MG63 (cell line): ENCODE results near the gene OR2A42. TPM values are rescaled to one million over a fixed set of nuclear protein-coding genes. Genes with fewer than 3 reads are reported as not detected.
"Not testable (repeated sequence)": the region's sequence is repeated elsewhere in the genome, so short reads cannot be mapped to it uniquely, and the experiment has no call there.

Experiments
- DNase-seq: peaks from one replicate; pipeline ENCODE4 v3.0.0-alpha.2; 2020
- H3K27me3 ChIP-seq: fragments of 250-450 bp; sonication (Bioruptor Pico); 2 replicates; pipeline ENCODE4 v1.5.1; 2020; ENCODE audit warnings: mild to moderate bottlenecking, moderate library complexity
- H3K36me3 ChIP-seq: fragments of 250-450 bp; sonication (Bioruptor Pico); 2 replicates; pipeline ENCODE4 v1.5.1; 2020; ENCODE audit warnings: mild to moderate bottlenecking, moderate library complexity
- H3K4me3 ChIP-seq: fragments of 250-450 bp; sonication (Bioruptor Pico); 2 replicates; pipeline ENCODE4 v1.5.1; 2020; ENCODE audit warnings: mild to moderate bottlenecking, moderate library complexity
- H3K9me3 ChIP-seq: fragments of 250-450 bp; sonication (Bioruptor Pico); 2 replicates; pipeline ENCODE4 v1.5.1; 2020; ENCODE audit warnings: mild to moderate bottlenecking, moderate library complexity
- total RNA-seq: library from RNA; depleted of rRNA; stranded (reverse); fragments of >200 nt; shearing (Covaris generic); gene quantifications from 2 replicates; pipeline ENCODE4 v1.2.3, GENCODE V29; 2014; ENCODE audit warnings: low replicate concordance; rRNA removed

The OR2A42 gene, protein sequence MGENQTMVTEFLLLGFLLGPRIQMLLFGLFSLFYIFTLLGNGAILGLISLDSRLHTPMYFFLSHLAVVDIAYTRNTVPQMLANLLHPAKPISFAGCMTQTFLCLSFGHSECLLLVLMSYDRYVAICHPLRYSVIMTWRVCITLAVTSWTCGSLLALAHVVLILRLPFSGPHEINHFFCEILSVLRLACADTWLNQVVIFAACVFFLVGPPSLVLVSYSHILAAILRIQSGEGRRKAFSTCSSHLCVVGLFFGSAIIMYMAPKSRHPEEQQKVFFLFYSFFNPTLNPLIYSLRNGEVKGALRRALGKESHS
- total RNA-seq = not detected in 2 replicates

- DNase-seq, H3K27me3 ChIP-seq, H3K36me3 ChIP-seq, H3K9me3 ChIP-seq, H3K4me3 ChIP-seq: not testable (repeated sequence)
Observed at GRCh38 chr7:144239365-144239764, at the start of gene OR2A42. Gene OR2A42 (minus strand): TSS chr7:144239605. CDS start chr7:144232843, 6,762 bp downstream.

GRCh38 chr7:144287171-144287784, 47.9 kb upstream of the OR2A42 start:
- H3K27me3 ChIP-seq, H3K36me3 ChIP-seq, H3K4me3 ChIP-seq, DNase-seq, H3K9me3 ChIP-seq: not testable (repeated sequence)

GRCh38 chr7:144283716-144284115, 44.3 kb upstream of the OR2A42 start:
- H3K36me3 ChIP-seq, H3K27me3 ChIP-seq, H3K9me3 ChIP-seq, DNase-seq, H3K4me3 ChIP-seq: not testable (repeated sequence)

DNA sequence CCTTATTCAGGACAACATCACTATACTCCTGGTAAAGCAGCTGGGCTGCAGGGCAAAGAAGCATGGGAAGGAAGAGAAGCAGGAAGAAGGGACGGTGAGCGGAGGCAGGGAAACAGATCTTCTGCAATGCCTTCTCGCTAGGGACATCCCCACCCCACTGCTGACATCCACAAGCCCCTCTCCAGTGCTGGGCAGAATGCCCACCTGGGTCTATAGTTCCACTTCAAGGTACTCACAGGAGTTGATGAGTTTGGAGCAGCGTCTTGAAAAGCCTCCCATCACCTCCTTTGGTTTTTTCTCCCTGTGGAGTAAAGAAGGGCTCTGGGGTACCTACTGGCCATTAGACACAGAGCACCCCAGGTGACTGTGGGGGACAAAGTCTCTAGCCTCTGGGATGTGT, 43.1 kb upstream of the OR2A42 start:
- H3K9me3 ChIP-seq, H3K27me3 ChIP-seq, H3K36me3 ChIP-seq, H3K4me3 ChIP-seq, DNase-seq: not testable (repeated sequence)

GRCh38 chr7:144281981-144282380, 42.6 kb upstream of the OR2A42 start:
- not testable (repeated sequence) for H3K4me3 ChIP-seq, H3K9me3 ChIP-seq, H3K27me3 ChIP-seq, DNase-seq, H3K36me3 ChIP-seq

- not testable (repeated sequence) for H3K36me3 ChIP-seq, H3K9me3 ChIP-seq, DNase-seq, H3K27me3 ChIP-seq, H3K4me3 ChIP-seq
Observed at GRCh38 chr7:144280010-144280409, 40.6 kb upstream of the OR2A42 start.

- DNase-seq, H3K4me3 ChIP-seq, H3K9me3 ChIP-seq, H3K27me3 ChIP-seq, H3K36me3 ChIP-seq: not testable (repeated sequence)
Observed at GRCh38 chr7:144275281-144275680, 35.9 kb upstream of the OR2A42 start.

DNA sequence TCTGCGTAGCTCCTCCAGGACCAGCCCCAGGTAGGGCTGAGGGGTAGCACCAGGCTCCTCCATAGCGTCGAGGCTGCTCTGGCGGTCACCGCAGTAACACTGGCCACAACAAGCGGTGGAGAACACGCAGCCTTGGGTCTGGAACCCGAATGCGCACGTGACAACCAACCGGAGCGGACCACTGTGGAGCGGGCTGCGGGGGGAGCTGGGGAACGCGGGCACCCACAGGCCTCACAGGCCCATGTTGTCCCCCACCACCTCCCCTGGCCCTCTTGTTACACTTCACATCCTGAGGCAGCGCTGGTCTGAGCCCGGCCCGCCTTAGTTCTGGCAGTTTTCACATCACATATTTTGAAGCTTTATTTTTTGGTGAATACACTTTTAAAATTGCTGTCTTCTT, 29.8 kb upstream of the OR2A42 start, which contains the start of gene CTAGE8:
Gene CTAGE8 (minus strand): TSS at position 101 of the 400 bp plus-strand sequence. CDS start 38 bp downstream, at position 63.
- not testable (repeated sequence) for H3K9me3 ChIP-seq, H3K36me3 ChIP-seq, H3K4me3 ChIP-seq, H3K27me3 ChIP-seq, DNase-seq

- H3K9me3 ChIP-seq, DNase-seq, H3K4me3 ChIP-seq, H3K36me3 ChIP-seq, H3K27me3 ChIP-seq: not testable (repeated sequence)
Observed at GRCh38 chr7:144264692-144265091, 25.3 kb upstream of the OR2A42 start, which contains the start of gene OR2A7. Gene OR2A7 (minus strand): TSS chr7:144264792. CDS start chr7:144259628, 5,164 bp downstream.

GRCh38 chr7:144262128-144262527, 22.7 kb upstream of the OR2A42 start:
- not testable (repeated sequence) for H3K9me3 ChIP-seq, DNase-seq, H3K4me3 ChIP-seq, H3K36me3 ChIP-seq, H3K27me3 ChIP-seq

DNA sequence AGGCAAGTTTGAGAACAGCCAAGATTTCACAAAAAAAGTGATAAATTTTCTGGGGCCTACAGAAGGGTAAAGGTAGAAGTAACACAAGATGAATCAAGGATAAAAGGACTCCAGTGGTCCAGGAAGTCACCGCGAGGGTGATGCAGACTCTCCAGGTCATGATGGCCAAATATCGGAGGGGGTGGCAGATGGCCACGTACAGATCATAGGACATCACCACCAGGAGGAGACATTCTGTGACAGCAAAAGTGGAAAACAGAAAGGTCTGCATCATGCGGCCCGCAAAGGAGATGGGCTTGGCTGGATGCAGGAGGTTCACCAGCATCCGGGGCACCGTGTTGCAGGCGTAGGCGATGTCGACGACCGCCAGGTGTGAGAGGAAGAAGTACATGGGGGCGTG, 19.7 kb upstream of the OR2A42 start:
- H3K4me3 ChIP-seq, H3K9me3 ChIP-seq, H3K36me3 ChIP-seq, DNase-seq, H3K27me3 ChIP-seq: not testable (repeated sequence)

DNA sequence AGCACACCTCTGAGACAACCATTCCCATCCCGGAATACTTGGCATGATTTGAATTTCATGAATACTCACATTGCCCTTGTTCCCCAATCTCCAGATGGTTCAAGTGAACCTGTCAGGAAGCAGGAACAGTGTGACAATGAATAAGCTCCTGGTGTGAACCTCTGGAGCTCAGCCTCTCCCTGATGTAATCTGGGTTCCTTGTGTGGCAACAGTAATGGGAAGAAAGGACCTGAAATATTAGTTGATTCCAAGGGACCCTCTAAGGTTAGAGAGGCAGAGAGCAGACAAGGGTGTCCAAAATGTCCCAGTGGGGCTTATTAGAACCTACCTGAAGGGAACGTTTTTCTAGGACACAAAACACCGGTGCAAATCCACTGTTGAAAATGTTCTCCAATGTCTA, 16.7 kb upstream of the OR2A42 start:
- H3K4me3 ChIP-seq = no peak overlapping the region
- no peaks in the 10 kb centered on the region for H3K27me3 ChIP-seq
- no peak for DNase-seq
- H3K36me3 ChIP-seq = no peaks in the 10 kb centered on the region
- no peaks in the 10 kb centered on the region for H3K9me3 ChIP-seq

DNA sequence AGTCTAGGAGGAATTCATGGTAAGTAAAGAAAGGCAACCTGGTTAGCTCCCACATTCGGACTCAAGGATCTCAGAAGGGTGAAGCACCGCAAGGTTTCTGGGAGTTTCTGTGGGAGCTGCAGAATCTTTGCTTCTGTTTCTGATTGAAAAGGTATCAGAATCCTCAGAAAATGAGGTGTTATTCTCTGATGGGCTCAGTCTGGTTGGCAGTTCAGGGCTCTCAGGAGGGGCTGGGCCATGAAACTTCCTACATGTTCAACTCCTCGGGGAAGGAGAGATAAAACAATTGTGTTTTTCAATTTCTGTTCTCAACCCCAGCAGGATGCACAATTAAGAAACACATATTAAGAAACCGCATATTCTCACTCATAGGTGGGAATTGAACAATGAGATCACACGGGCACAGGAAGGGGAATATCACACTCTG, 16.1 kb upstream of the OR2A42 start:
- H3K27me3 ChIP-seq = no peaks in the 10 kb centered on the region
- H3K4me3 ChIP-seq = no peak overlapping the region
- H3K36me3 ChIP-seq = no peaks in the 10 kb centered on the region
- H3K9me3 ChIP-seq = no peaks in the 10 kb centered on the region
- DNase-seq = no peak

- H3K4me3 ChIP-seq, DNase-seq, H3K27me3 ChIP-seq, H3K9me3 ChIP-seq, H3K36me3 ChIP-seq: not testable (repeated sequence)
Observed at GRCh38 chr7:144252307-144252706, 12.9 kb upstream of the OR2A42 start.

GRCh38 chr7:144247674-144248330, 8.4 kb upstream of the OR2A42 start:
- H3K36me3 ChIP-seq, DNase-seq, H3K4me3 ChIP-seq, H3K9me3 ChIP-seq, H3K27me3 ChIP-seq: not testable (repeated sequence)

- H3K27me3 ChIP-seq, H3K9me3 ChIP-seq, H3K4me3 ChIP-seq, H3K36me3 ChIP-seq, DNase-seq: not testable (repeated sequence)
Observed at GRCh38 chr7:144246967-144247366, 7.6 kb upstream of the OR2A42 start.

- H3K9me3 ChIP-seq, H3K27me3 ChIP-seq, H3K4me3 ChIP-seq, H3K36me3 ChIP-seq, DNase-seq: not testable (repeated sequence)
Observed at GRCh38 chr7:144245372-144245771, 6.0 kb upstream of the OR2A42 start.
